ENCODE data around the gene TICAM1. TPM values are rescaled to one million over a fixed set of nuclear protein-coding genes. Genes with fewer than 3 reads are reported as not detected.
"Not testable (repeated sequence)": the region's sequence is repeated elsewhere in the genome, so short reads cannot be mapped to it uniquely, and the experiment has no call there.

The TICAM1 gene
- total and polyA plus RNA-seq, 11 donors: 3.7 to 13.6 (median 7.0) TPM

DNA sequence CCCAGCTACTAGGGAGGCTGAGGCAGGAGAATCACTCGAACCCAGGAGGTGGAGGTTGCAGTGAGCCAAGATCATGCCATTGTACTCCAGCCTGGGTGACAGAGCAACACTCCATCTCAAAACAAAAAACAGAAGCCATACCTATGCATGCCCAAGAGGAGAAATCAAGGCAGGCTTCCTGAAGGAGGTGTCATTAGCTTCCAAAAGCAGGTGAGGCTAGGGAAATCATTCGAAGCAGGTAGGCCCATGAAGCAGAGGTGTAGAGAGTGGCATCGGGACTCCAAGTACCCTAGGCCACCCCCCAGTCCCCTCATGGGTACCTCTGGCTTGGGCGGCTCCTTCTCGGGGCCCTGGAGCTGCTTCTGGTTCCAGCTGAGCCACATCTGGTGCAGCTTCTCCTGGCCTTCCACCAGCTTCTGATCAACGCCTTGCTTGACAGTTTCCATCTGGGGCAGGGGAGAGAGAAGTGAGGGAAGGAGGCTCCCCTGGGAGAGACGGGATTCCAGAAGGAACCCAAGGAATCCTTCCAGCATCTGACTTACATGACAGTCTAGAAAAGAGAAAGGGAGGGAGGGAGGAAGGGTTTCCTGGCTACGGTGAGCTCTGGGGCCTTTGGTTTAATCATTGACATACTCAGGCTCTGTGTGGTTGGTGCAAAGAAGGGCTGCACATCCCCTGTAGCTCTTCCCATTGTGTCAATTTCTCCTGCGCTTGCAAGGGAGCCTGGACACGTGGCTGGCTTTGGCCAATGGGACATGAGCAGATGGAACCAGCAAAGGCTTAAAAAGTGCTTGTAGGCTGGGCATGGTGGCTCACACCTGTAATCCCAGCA lies 13.1 kb upstream of the TICAM1 start:
- TF ChIP-seq POLR2A (IDR thresholded peaks at IDR 0.05) (no peak), CTCF (IDR thresholded peaks at IDR 0.05) (no peak)
- H3K4me1 ChIP-seq: peaks cover 0 to 9% (median 0%) of the 10 kb centered on the region in 12 donors
- no peaks in the 10 kb centered on the region for H3K27me3 ChIP-seq
- H3K4me3 ChIP-seq: no peak overlapping the region
- H3K27ac ChIP-seq: peak overlapping the region in 6 of 12 donors; percentile 25 to 54 (median 38)
- DNase-seq: peak; percentile 45 to 67 (median 59)
- peak; percentile 50 to 69 (median 63) for ATAC-seq
- peaks cover 0 to 89% (median 57%) of the 10 kb centered on the region in 9 donors for H3K36me3 ChIP-seq
- WGBS, 4 donors: 63 to 78% (median 70%) methylated on average over 9 to 10 of the region's 10 CpGs
- H3K9me3 ChIP-seq: no peaks in the 10 kb centered on the region
- intact Hi-C loops (cut with DNase I): no loop called here

DNA sequence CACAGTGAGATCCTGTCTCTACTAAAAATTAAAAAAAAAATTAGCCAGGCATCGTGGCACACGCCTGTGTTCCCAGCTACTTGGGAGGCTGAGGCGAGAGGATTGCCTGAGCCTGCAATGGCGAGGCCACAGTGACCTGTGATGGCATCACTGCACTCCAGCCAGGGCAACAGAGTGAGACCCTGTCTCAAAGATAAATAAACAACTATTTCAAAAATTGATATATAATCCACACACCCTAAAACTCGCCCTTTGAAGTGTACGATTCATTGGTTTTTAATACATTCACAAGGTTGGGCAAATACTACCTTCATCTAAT lies 12.1 kb upstream of the TICAM1 start:
- TF ChIP-seq CTCF (IDR thresholded peaks at IDR 0.05): no peak
- no peak for TF ChIP-seq POLR2A (IDR thresholded peaks at IDR 0.05)
- DNase-seq (no peak), ATAC-seq (no peak)
- H3K27ac ChIP-seq: no peak overlapping the region
- peaks cover 0 to 9% (median 0%) of the 10 kb centered on the region in 12 donors for H3K4me1 ChIP-seq
- peaks cover 0 to 89% (median 57%) of the 10 kb centered on the region in 9 donors for H3K36me3 ChIP-seq
- no peaks in the 10 kb centered on the region for H3K27me3 ChIP-seq
- WGBS, 4 donors: 96 to 98% (median 97%) methylated on average over 6 of the region's 6 CpGs
- H3K4me3 ChIP-seq: no peak overlapping the region
- intact Hi-C loops (cut with DNase I): no loop called here
- no peaks in the 10 kb centered on the region for H3K9me3 ChIP-seq

- ATAC-seq: no peak
- H3K27me3 ChIP-seq: no peaks in the 10 kb centered on the region
- H3K4me1 ChIP-seq: peaks cover 0 to 12% (median 0%) of the 10 kb centered on the region in 12 donors
- no peak overlapping the region for H3K4me3 ChIP-seq
- TF ChIP-seq POLR2A (IDR thresholded peaks at IDR 0.05) (no peak), CTCF (IDR thresholded peaks at IDR 0.05) (no peak)
- peaks cover 0 to 62% (median 40%) of the 10 kb centered on the region in 9 donors for H3K36me3 ChIP-seq
- H3K27ac ChIP-seq: no peak overlapping the region
- no peak for DNase-seq
- 95 to 98% (median 96%) methylated on average over 17 of the region's 17 CpGs for WGBS, 4 donors
- intact Hi-C loops (cut with DNase I): no loop called here
- H3K9me3 ChIP-seq: no peaks in the 10 kb centered on the region
These were observed 7.7 kb upstream of the TICAM1 start for GRCh38 chr19:4839192-4839591.

- TF ChIP-seq CTCF (IDR thresholded peaks at IDR 0.05): no peak
- no peak for TF ChIP-seq POLR2A (IDR thresholded peaks at IDR 0.05)
- Histone ChIP-seq H3K27ac (no peak overlapping the region), H3K4me3 (no peak overlapping the region), H3K4me1 (peaks cover 0 to 29% (median 13%) of the 10 kb centered on the region in 12 donors), H3K36me3 (peaks cover 0 to 5% (median 0%) of the 10 kb centered on the region in 9 donors), H3K27me3 (no peaks in the 10 kb centered on the region), H3K9me3 (no peaks in the 10 kb centered on the region)
- DNase-seq (no peak), ATAC-seq (no peak)
- WGBS, 4 donors: 93 to 96% (median 95%) methylated on average over 5 of the region's 5 CpGs
- intact Hi-C loops (cut with DNase I): no loop called here
These were observed 1.3 kb upstream of the TICAM1 start for GRCh38 chr19:4832776-4833175.

DNA sequence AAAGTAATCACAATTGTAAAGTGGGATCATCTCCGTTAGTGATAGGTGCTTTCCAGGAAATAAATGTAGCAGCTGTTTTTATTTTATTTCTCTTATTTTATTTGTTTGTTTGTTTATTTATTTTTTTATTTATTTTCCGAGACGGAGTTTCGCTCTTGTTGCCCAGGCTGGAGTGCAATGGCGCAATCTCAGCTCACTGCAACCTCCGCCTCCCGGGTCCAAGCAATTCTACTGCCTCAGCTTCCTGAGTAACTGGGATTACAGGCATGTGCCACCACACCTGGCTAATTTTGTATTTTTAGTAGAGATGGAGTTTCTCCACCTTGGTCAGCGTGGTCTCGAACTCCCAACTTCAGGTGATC lies 448 bp upstream of the TICAM1 start:
- Histone ChIP-seq H3K4me1 (peaks cover 0 to 28% (median 13%) of the 10 kb centered on the region in 12 donors), H3K27ac (peak overlapping the region; percentile 85 to 99 (median 94))
- not testable (repeated sequence) for ATAC-seq

More for the DNA sequence above, 448 bp upstream of the TICAM1 start:
- H3K9me3 ChIP-seq, DNase-seq, H3K36me3 ChIP-seq, H3K27me3 ChIP-seq: not testable (repeated sequence)
- intact Hi-C loops (cut with DNase I): loop anchor here in 1 of 10 donors (2.0 kb wide), 1 partner anchor 15 kb away; no protein-coding TSS in a partner anchor
- WGBS, 4 donors: 37 to 44% (median 41%) methylated on average over 9 of the region's 9 CpGs
- H3K4me3 ChIP-seq: peak overlapping the region; percentile 74 to 99 (median 96)

Measured in heart left ventricle (tissue), 16 donors.